Pancreas (tissue), 10 donors: ENCODE data around the gene INHBB. TPM values are rescaled to one million over a fixed set of nuclear protein-coding genes. Genes with fewer than 3 reads are reported as not detected.

Experiments
- ATAC-seq, 4 donors: fragments of 200-7000 bp; cut with Tn5 transposase; one replicate each; pipeline versions ENCODE4 v1.8.0 to v1.9.1; 2020; ENCODE audit warnings: mild to moderate bottlenecking in 4 of 4, moderate library complexity in 4 of 4
- DNase-seq, 6 donors: peaks; one replicate each; pipeline ENCODE4 v3.0.0-alpha.2; 2020
- FAIRE-seq: peaks from 2 replicates; lab custom pipeline; 2012; peaks lifted over from hg19 to GRCh38; lab: Jason Lieb, UNC
- H3K27ac ChIP-seq, 4 donors: fragments of 200-600 bp; sonication (generic); 1 replicate in 3 of 4; 2 replicates in 1 of 4; pipeline versions ENCODE4 v1.5.0 to v1.8.0; 2020
- H3K27me3 ChIP-seq, 4 donors: fragments of 200-600 bp; one replicate each; pipeline ENCODE4 v1.8.0; 2021
- H3K36me3 ChIP-seq, 3 donors: fragments of 200-600 bp; sonication (generic) in 1 of 3; one replicate each; pipeline versions ENCODE4 v1.5.0 to v1.8.0; 2020 to 2021
- H3K4me1 ChIP-seq, 3 donors: fragments of 200-600 bp; one replicate each; pipeline ENCODE4 v1.8.0; 2021
- H3K4me3 ChIP-seq, 4 donors: fragments of 200-600 bp; sonication (generic) in 2 of 4; one replicate each; pipeline versions ENCODE4 v1.5.0 to v1.8.0; 2020 to 2021
- H3K9me3 ChIP-seq, 4 donors: fragments of 200-600 bp; one replicate each; pipeline ENCODE4 v1.8.0; 2021
- CTCF ChIP-seq, 4 donors: fragments of 200-600 bp; sonication (generic) in 3 of 4; IDR thresholded peaks; one replicate each; pipeline versions ENCODE4 v1.5.0 to v1.8.0; 2021; ENCODE audit warnings: antibody characterized with exemption in 4 of 4
- WGBS, 2 donors: extraction: QIAGEN DNeasy Blood & Tissue Kit; methylation state at CpG; one replicate each; pipeline ENCODE4 v1.1.7; 2013; 5-methylcytosine and 5-hydroxymethylcytosine counted together
- intact Hi-C, 3 donors: fragments of 100-400 bp; cut with DNase I; formaldehyde crosslinking; loops; one replicate each; pipeline versions ENCODE4 v1.11.1 to v1.14.2; 2022
- polyA plus RNA-seq, 2 donors: library from polyadenylated mRNA; stranded (reverse); fragments of 200-250 nt; gene quantifications; one replicate each; pipeline ENCODE4 v1.2.3, GENCODE V29; 2013
- total RNA-seq, 6 donors: library from RNA; stranded (reverse); fragmentation: NEBNext Ultra II Directional in 4 of 6; extraction: Animal tissue kit (Norgen Biotek cat#: 25700) in 4 of 6; gene quantifications; one replicate each; pipeline versions ENCODE4 v1.2.1 to v1.2.4, GENCODE V29; 2021 to 2023
- donor health status: healthy with polysubstance abuse.
- donor health status: DM: no; HTN: no; CAD: no; lungs with moderate emphysema.
- donor health status: DM: no; HTN: no; CAD: no.
- donor health status: control.
- donor health status: control.
- donor health status: Bipolar disorder and iron deficiency.
- donor health status: DM: yes; HTN: yes; CAD: no.
- donor health status: DM: no; HTN: no; CAD: no.
- donor health status: DM: no; HTN: no; CAD: no.
- donor health status: DM: yes; HTN: yes; CAD: no.

INHBB gene
- total and polyA plus RNA-seq, 8 donors = 0.59 to 5.1 (median 2.5) TPM

- Histone ChIP-seq H3K4me1 (no peaks in the 10 kb centered on the region), H3K27ac (no peak overlapping the region), H3K36me3 (no peaks in the 10 kb centered on the region), H3K4me3 (no peak overlapping the region), H3K9me3 (no peaks in the 10 kb centered on the region), H3K27me3 (no peaks in the 10 kb centered on the region)
- no peak for DNase-seq
- TF ChIP-seq CTCF (IDR thresholded peaks at IDR 0.05) = no peak
- no peak for FAIRE-seq
- intact Hi-C loops = no loop called here
- 86 to 89% methylated on average over 11 of the region's 11 CpGs for WGBS, 2 donors
- ATAC-seq = no peak
Measured at GRCh38 chr2:120362926-120363325, 17.0 kb downstream of the INHBB start.

DNA sequence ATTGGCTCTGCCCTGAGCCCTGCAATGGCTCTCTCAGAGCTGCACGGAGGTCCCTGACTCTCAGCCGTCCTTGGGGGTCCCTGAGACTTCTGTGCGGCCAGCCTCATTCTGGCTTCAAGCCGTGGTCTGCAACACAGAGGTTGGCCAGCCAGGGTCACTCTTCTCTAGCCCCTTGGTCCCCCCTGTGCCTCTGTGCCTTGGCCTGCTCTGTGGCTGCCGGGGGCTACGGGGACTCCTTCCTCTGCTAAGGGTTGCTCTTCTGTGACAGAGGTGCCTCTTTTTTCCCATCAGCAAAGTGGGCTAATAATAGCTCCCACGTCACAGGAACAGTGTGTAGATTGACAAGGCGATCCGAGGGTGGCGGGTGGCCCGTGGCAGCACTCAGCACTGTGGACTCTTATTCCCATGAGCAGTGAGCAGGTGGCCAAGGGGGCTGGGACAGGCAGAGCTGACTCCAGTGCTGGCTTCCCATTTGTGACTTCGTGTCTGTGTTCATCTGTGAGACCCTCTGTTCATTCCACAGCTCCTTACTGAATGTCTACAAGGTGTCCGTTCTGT is 19.4 kb downstream of the INHBB start:
- TF ChIP-seq CTCF (IDR thresholded peaks at IDR 0.05) = no peak
- H3K27me3 ChIP-seq = no peaks in the 10 kb centered on the region
- DNase-seq (peak in 2 of 6 donors; percentile 7 to 39), FAIRE-seq (no peak), ATAC-seq (no peak)
- H3K36me3 ChIP-seq = no peaks in the 10 kb centered on the region
- no peaks in the 10 kb centered on the region for H3K9me3 ChIP-seq
- no peaks in the 10 kb centered on the region for H3K4me1 ChIP-seq
- H3K27ac ChIP-seq = no peak overlapping the region
- H3K4me3 ChIP-seq = no peak overlapping the region
- intact Hi-C loops = no loop called here
- WGBS, 2 donors = 73 to 80% methylated on average over 13 of the region's 13 CpGs

- Histone ChIP-seq H3K27me3 (no peaks in the 10 kb centered on the region), H3K4me3 (no peak overlapping the region), H3K4me1 (no peaks in the 10 kb centered on the region), H3K9me3 (no peaks in the 10 kb centered on the region), H3K27ac (no peak overlapping the region), H3K36me3 (no peaks in the 10 kb centered on the region)
- 89 to 91% methylated on average over 11 of the region's 11 CpGs for WGBS, 2 donors
- no peak for TF ChIP-seq CTCF (IDR thresholded peaks at IDR 0.05)
- intact Hi-C loops = no loop called here
- no peak for FAIRE-seq
- DNase-seq = peak in 2 of 6 donors; percentile 8 to 29
- no peak for ATAC-seq
Measured at GRCh38 chr2:120366698-120367097, 20.8 kb downstream of the INHBB start.

GRCh38 chr2:120367221-120367620 is 21.3 kb downstream of the INHBB start:
- no peaks in the 10 kb centered on the region for H3K9me3 ChIP-seq
- H3K36me3 ChIP-seq = no peaks in the 10 kb centered on the region
- DNase-seq (peak in 2 of 6 donors; percentile 15 to 23), FAIRE-seq (no peak), ATAC-seq (no peak)
- no peaks in the 10 kb centered on the region for H3K27me3 ChIP-seq
- H3K27ac ChIP-seq = no peak overlapping the region
- intact Hi-C loops = no loop called here
- WGBS, 2 donors = 76 to 86% methylated on average over 8 of the region's 8 CpGs
- no peak for TF ChIP-seq CTCF (IDR thresholded peaks at IDR 0.05)
- no peaks in the 10 kb centered on the region for H3K4me1 ChIP-seq
- no peak overlapping the region for H3K4me3 ChIP-seq

GRCh38 chr2:120367649-120368048 is 21.7 kb downstream of the INHBB start:
- no peak for TF ChIP-seq CTCF (IDR thresholded peaks at IDR 0.05)
- intact Hi-C loops = no loop called here
- no peak overlapping the region for H3K4me3 ChIP-seq
- ATAC-seq (no peak), FAIRE-seq (no peak), DNase-seq (peak in 1 of 6 donors; percentile 9)
- no peaks in the 10 kb centered on the region for H3K4me1 ChIP-seq
- no peaks in the 10 kb centered on the region for H3K36me3 ChIP-seq
- no peak overlapping the region for H3K27ac ChIP-seq
- 65 to 72% methylated on average over 5 of the region's 5 CpGs for WGBS, 2 donors
- no peaks in the 10 kb centered on the region for H3K9me3 ChIP-seq
- H3K27me3 ChIP-seq = no peaks in the 10 kb centered on the region
